ENCODE results near the gene FXYD6.
"Not testable (repeated sequence)": the region's sequence is repeated elsewhere in the genome, so short reads cannot be mapped to it uniquely, and the experiment has no call there.

FXYD6 gene

DNA sequence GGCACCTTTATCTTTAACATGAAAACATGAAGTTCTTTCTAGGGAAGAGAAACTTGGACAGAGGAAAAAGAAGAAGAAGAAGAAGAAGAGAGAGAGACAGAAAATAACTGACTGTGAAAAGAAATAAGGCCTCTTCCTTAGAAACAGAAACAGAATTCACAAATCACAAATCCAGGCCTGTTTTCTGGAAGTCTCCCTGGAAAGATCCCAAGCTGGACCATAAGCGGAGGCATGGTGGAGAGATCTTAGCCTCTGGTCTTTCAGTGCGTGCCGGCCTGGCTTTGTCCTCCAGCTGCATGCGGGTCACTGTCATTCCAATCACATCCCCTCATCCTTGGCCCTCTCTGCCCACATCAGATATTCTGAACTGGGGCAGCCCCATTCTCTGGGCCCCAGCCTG lies 6.9 kb downstream of the FXYD6 start:
- no peak for DNase-seq (ENCODE audit: low spot score)

DNA sequence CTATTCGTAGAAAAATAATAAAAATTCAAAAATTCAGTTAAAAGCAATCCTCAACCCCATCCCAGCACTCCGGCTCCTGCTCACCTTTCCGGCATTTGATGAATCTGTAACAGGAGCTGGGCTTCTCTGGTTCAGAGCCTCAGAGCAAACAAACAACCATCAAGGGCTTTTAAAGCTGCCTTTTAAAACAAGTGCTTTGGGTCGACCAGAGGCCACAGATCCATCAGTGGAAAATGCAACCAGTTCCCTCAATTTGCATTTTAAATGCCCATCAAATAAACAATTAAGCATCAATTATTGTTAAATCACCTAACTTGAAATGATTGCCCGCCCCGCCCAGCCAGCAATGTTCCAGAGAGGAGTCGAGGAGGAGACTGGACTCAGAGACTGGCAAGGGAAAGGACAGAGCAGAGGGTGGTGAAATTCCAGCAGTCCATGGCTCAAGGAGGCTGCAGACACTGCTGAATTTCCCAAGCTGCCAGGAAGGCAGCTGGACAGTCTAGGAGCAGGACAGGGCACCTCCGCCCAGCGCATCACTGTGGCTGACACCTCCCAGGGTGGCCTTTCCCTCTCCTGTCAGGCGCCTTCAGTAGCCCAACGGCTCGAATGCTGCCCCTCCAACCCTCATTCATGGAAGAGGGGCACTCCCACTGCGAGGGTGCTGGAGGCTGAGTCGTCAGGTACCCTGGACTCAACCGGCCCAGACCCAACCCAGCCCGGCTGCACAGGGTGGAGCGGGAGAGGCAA lies 7.5 kb downstream of the FXYD6 start:
- no peak for DNase-seq (ENCODE audit: low spot score)

DNA sequence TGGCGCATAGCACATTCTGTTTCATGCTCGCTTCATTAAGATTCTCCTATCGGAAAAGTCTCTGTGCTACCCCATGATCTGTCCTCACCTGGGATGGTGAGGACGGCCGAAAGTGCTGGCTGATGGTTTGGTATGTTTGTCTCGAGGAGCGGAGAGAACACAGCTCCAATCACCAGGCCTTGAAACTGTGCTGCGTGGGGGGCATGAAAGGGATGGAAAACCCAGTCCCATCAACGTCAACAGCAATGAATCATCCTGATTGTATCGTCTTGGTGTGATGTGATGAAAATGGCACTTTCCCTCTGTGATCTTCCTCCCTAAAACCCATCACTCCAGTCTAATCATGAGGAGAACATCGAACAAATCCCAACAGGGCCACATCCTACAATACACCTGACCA lies 8.4 kb downstream of the FXYD6 start:
- DNase-seq (ENCODE audit: low spot score): no peak

DNA sequence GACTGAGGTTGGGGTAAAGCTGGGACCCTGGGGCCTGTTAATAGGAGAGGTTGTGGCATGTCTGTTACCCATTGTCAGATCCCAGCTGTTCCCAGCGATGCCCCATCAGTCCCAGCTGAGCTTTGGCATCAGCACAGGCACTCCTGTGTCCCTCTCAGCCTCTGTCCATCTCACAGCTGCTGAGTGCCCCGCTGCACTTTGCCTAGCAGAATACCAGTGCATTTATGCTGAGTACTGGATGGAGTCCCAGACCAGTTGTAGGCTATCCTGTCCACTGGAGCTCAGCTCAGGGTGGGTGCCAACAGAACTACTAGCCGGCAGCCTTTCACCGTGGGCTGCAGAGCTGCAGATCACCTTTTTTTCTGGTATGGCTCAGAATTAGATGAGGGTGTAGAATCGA lies 9.9 kb downstream of the FXYD6 start:
- no peak for DNase-seq (ENCODE audit: low spot score)

DNA sequence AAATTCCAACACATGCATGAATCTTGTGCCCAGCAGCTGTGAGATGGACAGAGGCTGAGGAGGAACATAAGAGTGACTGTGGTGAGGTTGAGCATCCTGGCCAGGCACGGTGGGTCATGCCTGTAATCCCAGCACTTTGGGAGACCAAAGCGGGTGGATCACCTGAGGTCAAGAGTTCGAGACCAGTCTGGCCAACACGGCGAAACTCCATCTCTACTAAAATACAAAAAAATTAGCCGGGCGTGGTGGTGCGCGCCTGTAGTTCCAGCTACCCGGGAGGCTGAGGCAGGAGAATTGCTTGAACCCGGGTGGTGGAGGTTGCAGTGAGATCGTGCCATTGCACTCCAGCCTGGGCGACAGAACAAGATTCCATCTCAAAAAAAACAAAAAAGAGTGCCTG lies 10.9 kb downstream of the FXYD6 start:
- DNase-seq (ENCODE audit: low spot score): not testable (repeated sequence)

DNA sequence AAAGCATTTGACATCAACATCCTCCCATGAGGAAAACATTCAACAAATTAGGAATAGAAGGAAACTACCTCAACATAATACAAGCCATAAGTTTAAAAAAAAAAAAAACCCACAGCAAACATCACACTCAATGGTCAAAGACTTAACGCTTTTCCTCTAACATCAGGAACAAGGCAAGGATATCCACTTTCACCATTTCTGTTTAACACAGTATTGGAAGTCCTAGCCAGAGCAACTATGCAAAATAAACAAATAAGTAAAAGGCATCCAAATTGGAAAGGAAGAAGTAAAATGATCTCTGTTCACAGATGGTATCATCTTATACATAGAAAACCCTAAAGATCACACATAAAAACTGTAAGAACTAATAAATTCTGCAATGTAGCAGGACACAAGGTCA lies 13.1 kb downstream of the FXYD6 start:
- no peak for DNase-seq (ENCODE audit: low spot score)

DNA sequence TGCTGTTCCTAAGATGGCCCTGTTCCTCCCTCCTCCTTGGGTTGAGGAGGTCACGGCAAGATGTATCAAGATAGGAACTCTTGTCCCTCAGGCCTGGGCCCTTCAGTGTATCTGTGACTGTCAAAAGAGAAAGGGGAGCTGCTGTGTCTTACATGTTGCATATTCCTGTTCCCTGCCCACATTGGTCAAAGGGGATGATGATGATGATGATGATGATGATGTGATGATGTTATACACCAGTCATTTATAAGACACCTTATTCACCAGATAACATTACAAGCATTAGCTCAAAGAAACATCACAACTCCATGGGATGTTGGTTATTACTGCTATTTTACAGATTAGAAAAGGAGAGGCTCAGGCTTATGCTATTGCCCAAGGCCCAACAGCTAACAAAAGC lies 13.7 kb downstream of the FXYD6 start:
- DNase-seq (ENCODE audit: low spot score): no peak

DNA sequence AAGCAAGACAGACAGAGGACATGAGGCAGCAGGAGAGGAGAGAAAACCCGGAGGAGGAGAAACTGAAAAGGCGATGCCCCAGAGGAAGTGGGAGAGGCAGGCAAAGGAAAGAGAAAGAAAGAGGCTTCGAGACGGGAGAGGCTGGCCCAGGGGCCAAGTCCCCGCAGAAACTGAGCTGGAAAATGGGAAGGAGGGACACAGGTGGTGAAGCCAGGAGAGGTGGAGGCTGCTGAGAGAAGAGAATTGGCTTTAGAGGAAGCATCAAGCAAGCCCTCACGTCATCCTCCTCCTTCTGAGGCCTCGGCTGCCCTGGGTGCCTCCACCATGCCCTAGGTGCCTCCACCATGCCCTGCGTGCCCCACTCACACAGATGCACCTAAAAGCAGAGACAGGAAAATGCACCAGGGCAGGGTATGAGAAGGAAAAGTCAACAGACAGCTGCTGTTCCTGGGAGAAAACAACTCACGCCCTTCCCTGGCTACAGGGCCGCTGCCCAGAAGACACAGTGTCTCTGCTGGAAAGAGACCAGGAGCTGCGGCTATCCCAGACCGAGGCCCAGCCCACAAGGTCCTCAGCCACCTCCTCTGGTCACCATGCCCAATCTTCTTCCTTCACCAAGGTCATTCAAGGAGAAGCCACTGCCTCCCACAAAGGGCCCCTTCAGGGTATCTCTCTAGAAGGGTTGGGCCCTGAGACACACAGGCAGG lies 14.3 kb downstream of the FXYD6 start:
- DNase-seq (ENCODE audit: low spot score): no peak

DNA sequence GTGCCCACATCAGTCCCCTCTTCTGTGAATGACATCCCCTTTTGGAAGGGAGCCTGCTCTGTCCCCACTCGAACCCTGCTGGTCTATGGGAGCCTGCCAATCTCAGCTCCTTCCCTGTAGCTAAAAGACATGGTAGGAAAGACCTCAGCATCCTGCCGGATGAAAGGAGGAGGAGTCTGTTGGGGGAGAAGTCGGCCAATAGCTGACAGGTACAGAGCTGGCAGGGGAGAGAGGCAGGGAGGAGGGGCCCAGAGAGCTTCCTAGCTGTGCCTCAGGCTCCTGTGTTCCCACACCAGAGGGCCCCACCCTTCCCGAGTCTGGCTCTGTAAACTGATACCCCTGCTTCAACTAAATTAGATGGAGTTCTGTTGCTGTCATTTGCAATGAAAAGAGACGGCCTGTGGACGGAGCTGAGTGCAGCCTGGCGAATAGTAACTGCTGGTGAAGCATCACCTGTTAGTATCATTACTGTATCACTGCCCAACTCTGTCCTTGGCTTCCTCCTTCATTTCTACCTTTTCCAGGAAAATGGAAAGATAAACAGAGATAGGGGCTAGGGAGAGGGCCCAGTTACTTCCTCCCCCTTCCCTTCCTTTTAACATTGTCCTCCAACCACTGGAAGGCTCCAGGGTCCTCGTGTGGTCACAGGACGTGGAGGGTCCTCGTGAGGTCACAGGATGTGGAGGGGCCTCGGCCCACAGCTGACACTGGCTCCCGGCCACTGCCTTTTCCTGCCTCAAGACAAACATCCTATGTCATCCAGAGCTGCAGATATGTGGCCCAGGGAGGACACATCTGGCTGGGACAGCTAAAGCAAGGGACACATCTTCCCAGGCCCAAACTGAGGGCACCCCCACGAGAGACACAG lies 15.1 kb downstream of the FXYD6 start:
- no peak for DNase-seq (ENCODE audit: low spot score)

DNA sequence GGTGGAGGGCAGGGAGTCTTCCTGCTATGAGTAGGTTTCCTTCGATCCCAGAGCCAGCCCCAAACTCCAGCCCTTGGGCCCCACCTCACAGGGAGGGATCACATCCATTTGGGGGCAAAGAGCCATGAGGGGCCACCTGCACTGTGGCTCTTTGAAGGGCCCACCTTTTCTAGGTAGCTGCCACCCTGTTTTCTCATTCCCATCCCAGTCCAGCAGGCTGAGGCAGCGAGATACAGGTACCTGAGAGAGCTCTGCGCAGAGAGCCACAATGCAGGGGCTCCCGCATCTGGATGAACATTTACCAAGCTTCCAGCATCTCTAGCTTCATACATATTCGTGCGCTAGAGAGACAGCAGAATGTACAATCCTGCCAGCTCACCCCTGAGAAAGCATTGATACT lies 16.3 kb downstream of the FXYD6 start:
- DNase-seq (ENCODE audit: low spot score): no peak

DNA sequence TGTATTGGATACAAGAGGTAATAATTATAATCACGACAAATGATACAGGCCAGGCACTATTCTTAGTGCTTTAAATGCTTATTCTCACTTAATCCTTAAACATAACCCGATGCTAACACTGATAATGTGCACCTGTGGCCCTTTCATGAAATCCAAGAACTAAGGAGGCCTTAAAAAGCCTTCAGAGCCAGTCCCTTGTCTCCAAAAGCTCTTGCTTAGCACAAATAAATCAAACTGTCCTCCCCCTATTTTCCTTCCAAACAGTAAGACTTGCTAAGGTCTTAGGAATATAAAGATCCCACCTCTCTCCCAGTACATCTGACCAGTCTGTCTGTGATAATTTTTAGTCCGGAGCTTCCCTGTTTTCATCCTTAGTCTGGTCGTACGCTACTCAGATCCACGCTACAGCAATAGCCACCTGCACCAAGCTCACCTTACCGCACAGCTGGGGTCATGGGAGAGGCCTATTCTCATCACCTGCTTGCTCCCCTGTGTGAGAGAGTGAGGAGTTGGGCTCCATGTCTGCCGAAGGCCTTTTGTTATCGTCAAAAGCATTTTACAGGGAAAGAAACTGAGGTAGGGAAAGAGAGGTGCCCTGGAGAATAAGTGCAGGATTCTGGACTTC lies 16.9 kb downstream of the FXYD6 start:
- DNase-seq (ENCODE audit: low spot score): no peak

DNA sequence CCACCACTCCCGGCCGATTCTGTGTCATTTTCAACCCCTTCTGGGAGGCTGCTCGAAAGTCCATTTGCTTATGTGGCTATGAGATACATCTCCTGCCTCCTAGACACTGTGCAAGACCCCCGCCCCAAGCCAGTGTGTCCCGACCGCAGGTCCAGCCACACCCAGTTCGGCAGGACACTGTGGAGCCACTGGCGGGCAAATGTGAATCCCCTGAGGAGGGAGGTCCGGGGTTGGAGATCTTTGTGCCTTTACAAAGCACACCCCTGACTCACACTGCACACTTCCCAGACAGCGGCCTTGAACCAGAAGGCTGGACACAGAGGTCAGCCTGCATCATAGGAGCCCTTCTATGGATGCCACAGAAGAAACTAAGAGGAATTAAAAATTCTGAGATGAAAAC lies 17.4 kb downstream of the FXYD6 start:
- DNase-seq (ENCODE audit: low spot score): no peak

DNA sequence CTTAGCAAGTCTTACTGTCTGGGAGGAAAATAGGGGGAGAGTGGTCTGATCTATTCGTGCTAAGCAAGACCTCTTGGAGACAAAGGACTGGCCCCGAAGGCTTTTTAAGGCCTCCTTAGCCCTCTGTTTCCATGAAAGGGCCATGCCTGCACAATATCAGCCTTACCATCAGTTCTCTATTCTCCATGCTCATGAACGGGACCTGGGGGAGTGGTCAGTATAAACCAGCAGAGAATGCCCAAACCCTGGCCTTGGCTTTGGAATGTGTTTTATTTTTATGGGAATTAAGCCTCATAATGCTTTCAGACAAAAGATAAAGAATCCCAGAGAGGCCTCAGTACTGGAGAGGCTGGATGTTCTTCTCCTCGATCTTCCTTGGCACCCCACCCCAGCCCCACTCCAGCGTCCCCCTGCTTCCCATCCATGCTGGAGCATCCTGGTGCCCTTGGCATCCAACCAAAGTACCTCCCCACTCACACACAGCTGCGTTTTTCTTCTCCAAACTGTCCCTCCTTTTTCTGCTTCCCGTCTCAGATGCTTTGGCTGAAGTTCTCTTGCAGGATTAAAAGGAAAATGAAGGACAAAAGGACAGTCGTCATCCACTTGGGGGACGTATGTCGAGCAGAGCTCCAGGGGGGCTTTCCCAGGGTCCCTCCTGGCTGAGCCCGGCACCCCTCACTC lies 18.6 kb downstream of the FXYD6 start:
- no peak for DNase-seq (ENCODE audit: low spot score)

DNA sequence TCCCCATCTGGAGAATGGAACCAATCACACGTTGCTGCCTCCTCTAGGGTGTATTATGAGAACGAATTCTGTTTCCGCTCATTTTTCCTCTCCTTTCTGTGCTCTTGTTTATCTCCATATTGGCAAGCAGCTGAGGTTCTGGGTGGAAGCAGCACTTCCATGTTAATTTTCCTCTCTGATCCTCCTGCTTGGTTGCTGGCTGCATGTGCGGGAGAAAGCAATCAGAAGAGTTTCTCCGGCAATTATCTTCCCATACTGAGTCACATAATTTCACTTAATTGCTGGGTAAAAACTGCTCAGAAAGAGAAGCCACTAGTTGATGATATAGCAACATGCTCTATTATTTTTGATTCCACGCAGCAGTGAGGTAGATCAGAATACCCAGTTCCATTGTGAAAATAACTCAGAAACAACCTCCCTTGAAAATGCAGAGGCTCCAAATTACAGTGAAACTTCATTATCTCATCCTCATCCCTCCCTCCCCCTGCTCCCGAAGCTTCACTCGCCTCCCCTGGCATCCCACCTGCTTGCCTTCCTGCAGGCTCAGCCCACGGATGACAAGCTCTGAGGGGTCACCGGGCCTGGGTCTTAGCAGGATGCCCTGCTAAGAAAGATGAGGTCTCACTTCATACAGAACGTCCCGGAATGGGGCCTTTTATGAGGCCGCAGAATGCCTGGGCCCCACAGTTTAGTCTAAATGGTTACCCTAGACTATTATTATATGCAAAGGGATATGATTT lies 20.4 kb downstream of the FXYD6 start:
- DNase-seq (ENCODE audit: low spot score): no peak

DNA sequence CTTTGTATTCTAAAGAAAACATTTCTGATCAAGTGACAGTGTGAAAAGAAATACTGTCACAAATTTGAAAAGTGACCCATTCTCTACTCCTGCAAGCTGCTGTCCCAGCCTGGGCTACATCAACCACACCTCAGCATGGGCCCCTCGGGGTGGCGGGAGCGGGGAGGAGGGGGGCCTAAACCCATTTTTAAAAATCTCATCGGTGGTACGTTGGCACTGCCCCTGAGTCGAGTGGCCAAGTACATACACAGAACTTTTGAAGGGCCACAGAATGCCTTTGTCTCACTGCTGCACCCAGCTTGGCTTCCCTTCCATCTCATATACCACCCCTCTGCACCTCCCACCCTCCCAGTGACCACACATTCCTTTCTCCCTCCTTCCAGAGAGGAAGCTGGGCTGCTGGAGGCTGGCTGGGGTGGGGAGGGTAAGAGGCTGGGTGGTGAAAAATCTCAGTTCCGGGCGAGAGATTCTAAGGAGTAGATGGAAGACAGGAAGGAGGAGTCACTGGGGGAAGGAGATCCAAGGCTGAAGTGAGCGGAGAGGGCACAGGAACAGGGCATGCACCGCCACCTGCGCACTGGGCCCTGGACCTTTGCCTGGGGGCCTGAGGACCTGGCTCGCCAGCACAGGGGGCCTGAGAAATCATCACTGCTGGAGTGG lies 21.1 kb downstream of the FXYD6 start:
- DNase-seq (ENCODE audit: low spot score): no peak

DNA sequence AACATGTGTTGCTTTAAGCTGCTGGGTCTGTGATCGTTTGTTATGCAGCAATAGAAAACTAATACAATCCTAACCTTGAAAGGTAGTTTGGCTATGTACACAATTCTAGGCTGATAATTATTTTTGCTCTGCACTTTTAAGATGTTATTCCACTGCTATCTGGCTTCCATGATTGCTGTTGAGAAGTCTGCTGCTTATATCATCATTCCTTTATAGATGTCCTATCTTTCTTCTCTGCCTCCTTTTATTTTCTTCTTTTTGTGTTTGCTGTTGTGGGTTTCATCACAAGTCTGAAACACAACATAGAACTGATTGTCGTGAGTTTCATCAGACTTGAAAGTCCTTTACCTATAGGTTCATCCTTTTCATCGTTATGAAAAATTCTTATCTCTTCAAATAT lies 24.1 kb downstream of the FXYD6 start:
- no peak for DNase-seq (ENCODE audit: low spot score)

DNA sequence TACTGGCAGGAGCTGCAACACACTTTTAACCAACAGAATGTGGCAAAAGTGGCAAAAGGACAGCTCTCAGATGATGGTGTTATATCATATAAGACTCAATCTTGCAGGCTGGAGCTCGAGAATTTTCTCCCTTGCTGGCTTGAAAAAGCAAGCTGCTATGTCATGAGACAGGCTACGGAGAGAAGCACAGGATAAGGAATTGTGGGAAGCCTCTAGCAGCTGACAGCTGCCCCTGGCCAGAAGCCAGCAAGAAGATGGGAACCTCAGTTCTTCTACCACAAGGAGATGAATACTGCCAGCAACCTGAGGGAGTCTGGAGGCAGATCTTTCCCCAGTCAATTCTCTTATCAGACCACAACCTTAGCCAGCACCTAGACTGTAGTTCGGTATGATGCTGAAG lies 24.6 kb downstream of the FXYD6 start:
- no peak for DNase-seq (ENCODE audit: low spot score)

DNA sequence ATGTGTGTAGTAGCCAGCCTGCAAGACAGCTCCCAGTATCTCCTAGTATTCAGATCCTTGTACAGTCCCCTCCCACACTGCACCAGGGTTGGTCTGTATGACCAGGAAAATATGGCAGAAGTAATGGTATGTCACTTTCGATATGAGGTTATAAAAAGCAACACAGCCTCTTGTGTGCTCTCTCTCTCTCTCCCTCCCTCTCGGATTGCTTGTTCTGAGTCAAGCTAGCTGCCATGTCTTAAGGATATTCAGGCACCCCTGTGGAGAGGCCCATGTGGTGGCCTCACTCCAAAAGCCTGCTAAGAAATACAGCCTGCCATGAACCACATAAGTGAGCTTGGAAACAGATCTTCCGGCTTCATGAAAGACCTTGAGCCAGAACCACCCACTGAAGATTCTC lies 25.4 kb downstream of the FXYD6 start:
- DNase-seq (ENCODE audit: low spot score): no peak

DNA sequence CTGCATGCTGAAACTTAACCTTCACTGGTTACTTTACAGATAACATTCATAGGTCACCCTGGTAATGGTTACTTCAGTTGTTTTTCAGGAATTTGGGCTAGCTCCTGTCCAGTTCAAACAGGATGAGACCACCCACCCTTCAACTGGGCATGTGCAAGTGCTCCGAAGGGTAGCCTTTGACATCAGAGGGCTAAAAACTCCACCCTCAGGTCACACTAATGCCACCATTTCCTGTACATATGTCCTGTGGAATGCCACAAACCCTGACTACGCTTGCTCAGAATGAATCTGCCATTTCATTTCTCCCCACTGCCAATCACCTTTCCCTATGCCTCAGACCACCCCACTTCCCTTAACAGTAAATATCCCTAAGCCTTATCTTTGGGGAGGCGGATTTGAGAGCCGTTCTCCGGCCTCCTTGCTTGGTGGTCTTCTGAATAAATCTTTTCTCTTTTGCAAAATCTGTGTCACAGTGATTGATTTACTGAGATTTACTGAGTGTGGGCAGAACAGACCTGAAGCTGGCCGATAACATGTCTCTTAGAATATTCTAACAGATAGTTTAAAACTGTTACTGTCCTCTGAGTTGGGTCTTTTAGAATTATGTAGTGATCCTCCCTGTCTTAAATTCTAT lies 26.6 kb downstream of the FXYD6 start:
- no peak for DNase-seq (ENCODE audit: low spot score)

Measured in hematopoietic multipotent progenitor cell treated with erythropoietin and hydrocortisone succinate and interleukin-3 and kit ligand, for 17 days (in vitro differentiated cells).